ENCODE measurements around the gene PARS2.

The PARS2 gene

GRCh38 chr1:54716299-54717047, 47.9 kb downstream of the PARS2 start:
- no peak for DNase-seq

DNA sequence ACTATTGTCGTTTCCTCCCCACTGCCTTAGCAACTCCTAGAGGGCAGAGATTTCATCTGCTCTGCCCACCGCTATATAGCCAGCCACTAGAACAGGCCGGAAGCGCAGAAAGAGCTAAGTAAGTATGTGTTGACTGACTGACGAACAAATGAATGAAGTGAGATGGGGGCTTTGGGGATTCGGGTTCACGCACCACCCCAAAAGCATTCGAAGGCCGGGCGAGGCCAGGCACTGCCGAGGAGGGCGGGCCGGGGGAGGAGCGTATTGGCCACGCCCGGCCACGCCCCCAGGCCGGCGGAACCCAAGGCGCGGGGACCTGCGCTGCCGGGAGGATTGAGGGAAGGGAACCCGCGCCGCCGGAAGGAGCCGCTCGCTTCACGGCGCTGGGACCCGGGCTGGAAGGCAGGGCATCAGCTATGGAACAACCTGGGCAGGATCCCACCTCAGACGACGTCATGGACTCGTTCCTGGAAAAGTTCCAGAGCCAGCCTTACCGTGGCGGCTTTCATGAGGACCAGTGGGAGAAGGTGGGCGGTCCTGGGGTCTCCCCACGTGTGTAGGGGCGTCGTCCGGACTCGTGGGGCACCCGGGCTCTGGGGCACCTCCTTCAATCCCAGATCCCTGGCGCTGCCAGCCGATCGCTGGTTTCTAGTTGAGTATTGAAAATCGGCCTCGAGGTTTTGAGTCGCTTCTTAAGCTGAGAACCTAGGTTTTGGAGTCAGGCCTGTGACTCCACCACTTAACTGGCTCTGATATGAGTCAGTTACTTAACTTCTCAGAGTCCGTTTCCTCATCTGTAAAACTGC, 48.6 kb downstream of the PARS2 start, which contains the start of gene TTC4:
TTC4 (plus strand) TSS at position 369 of the 806 bp plus-strand sequence; CDS start at position 417, 48 bp downstream.
- DNase-seq = peak; percentile 64

DNA sequence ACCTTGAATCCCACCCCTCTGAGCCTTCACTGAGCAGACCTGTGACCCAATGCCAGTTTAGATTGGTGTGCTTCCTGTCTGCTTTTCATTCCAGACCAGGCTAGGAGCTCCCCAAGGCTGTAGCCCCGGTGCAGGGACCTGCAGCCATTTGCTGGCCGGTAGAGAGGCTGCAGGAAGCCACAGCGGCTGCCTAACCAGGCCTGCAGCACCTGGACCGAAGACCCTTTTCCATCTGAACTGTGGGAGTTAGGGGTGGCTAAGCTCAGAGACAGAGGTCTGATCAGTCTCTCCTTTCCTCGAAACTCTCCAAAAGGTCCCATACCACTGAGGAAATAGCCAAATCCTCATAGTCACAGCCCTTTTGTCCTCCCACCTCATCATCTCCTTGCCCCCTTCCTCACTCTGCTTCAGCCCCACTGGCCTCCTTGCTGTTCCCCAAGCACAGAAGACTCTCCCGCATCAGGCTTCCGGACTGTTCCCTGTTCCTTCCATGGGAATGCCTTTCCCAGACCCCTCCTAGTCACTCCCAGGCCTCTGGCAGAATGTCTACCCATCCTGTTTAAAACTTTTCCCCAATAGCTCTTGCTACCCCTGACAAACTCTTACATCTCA, 49.3 kb downstream of the PARS2 start:
- DNase-seq = no peak

DNA sequence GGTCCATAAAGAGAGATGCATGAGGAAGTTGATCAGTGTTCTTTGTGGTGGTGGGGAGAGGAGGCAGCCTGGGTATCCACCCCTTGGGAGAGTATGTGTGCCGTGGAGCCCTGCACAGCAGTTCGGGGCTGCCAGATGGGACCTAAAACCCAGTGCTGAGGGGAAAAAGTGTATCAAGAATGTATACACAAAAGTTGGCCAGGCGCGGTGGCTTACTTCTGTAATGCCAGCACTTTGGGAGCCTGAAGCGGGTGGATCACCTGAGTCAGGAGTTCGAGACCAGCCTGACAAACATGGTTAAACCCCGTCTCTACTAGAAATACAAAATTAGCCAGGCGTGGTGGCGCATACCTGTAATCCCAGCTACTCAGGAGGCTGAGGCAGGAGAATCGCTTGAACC, 52.8 kb downstream of the PARS2 start:
- no peak for DNase-seq

GRCh38 chr1:54710841-54711240, 53.5 kb downstream of the PARS2 start:
- DNase-seq = no peak

DNA sequence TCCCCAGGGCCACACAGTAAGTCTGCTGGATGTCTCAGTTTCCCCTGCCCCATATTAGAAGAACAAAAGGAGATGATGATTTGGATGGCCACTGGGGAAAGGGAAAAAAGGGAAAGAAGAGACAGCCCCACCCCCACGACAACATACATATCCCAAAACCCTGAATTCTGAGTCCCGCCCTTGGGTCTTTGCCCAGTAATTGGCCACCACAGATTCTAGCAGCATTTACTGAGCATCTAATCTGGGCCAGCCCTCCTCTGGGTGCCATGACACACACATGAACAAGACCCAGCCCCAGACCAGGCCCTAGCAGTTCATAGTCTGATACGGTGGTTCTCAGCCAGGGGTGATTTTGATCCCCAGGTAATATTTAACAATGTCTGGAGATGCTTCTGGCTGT, 53.9 kb downstream of the PARS2 start:
- no peak for DNase-seq

GRCh38 chr1:54709547-54710292, 54.6 kb downstream of the PARS2 start:
- no peak for DNase-seq

DNA sequence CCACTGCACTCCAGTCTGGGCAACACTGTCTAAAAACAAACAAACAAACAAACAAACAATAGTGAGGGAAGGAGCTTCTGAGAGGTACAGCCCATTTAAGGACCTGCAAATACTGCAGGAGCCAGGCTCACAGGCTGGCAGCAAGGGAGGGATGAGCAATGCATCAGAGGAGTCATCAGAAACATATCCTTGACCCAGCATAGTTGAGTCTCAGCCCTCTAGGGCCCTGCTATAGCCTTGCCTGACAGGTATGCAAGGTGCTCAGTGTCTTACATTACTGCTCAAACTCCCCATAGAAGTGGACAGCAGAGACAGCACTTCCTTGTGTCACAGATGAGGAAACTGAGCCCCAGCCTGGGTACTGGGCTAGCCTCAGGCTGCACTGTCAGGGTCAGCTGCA, 55.9 kb downstream of the PARS2 start:
- DNase-seq = no peak
